Measurements from ENCODE around the gene KCNMA1.

KCNMA1 gene

DNA sequence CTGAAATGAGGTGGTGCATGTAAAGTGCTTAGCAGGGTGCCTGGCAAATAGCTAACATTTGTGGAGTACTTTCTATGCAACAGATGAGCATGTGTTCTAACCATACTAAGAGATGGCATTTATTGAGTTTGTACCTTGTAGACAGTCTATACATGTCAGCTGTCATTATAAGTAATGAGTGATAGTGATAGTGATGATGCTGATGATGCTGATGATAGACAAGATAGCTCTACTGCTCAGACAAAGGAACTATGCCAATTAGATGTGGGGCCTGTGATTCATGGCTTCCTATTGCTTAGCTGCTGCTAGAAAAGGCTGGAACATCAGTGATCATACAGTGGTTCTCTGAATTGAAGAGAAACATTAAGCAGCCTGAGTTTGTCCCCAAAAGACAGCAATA lies 585.8 kb downstream of the KCNMA1 start:
- no peak for DNase-seq

GRCh38 chr10:77049896-77050295 lies 587.7 kb downstream of the KCNMA1 start:
- no peak for DNase-seq

DNA sequence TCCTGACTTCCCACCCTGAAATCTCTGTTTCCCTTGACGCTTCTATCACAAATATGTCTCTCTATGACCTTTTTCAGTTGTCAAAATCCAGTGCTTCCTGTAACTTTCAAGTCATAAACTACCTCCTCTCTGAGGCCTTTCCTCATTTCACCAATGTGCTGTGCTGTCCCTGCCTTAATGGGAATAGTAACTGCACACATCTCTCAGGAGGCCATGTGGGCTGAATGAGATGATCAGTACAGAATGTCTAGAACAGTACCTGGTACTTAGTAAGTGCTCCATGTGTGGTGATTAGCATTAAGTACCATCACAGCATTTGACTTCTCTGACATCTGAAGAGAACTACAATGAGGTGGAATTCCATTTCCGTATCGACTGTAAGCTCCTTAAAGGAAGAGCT lies 588.5 kb downstream of the KCNMA1 start:
- no peak for DNase-seq

GRCh38 chr10:77045085-77045484 lies 592.5 kb downstream of the KCNMA1 start:
- DNase-seq, result no peak

GRCh38 chr10:77043420-77043763 lies 594.2 kb downstream of the KCNMA1 start:
- DNase-seq, result no peak

DNA sequence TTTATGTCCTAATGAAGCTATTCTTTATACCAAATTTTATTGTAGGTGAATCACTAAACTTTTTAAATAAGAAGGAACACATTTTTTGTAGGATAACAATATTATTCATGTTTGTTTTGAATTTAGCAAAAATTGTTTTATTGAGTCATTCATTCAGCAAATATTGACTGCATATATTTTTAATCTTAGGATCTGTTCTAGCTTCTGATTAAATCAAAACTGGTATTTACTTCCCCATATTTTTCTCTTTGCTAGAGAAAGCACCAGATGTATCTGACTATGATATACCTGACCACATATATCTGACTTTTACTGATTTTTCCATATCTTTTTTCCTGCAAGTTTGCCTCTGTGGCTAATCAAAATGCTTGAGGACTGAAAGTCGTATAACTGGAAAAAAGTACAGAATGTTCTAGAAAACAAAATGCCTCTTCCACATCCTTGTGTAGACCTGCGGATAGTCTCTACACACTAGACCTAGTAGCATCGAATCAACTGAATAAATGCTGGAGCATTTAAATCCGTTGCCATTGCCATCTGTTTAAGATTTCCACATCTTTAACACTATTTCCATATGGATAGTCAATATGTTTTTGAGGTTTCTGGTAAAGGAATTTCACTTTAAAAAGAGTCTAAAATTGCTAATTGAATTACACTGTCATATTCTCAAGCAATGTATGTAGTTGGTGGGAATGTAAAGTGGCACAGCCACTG lies 594.7 kb downstream of the KCNMA1 start:
- DNase-seq, result no peak

- DNase-seq, result no peak
Measured at GRCh38 chr10:77041636-77042258, 595.9 kb downstream of the KCNMA1 start.

- DNase-seq, result no peak
Measured at GRCh38 chr10:77038407-77038806, 599.2 kb downstream of the KCNMA1 start.

GRCh38 chr10:77037735-77038403 lies 599.7 kb downstream of the KCNMA1 start:
- peak; percentile 42 for DNase-seq

DNA sequence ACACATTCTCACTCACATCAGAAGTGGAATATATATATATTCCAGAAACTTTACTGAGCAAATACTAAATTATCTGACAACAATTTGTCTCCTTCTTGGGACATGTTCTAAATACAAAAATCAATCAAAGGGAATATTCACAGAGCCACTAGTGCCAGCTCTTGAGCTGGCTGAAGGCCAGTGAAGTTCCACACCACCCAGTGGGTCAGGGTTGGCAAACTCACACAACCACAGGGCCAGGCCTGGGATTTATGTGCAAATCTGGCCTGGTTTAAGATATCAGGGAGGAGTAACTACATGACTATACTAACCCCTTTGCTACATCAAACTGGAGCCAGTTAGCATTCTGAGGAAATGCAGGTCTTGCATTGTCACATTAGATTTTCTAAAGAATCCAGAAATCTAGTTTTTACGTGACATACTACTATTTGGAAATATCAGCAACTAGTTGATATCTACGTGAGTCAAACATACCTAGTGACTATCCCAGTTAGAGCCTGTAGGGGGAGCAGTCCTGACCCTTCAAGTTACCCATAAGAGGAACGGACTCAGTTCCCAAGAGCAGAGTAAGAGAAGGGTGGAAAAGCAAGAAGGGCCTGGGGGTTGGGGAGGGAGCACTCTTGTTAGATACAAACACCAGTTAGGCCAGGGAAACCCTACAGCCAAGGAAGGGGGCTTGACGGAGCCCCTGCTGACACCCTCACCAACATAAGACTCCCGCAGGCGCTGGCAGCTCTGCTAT lies 600.4 kb downstream of the KCNMA1 start:
- DNase-seq, result peak; percentile 39

DNA sequence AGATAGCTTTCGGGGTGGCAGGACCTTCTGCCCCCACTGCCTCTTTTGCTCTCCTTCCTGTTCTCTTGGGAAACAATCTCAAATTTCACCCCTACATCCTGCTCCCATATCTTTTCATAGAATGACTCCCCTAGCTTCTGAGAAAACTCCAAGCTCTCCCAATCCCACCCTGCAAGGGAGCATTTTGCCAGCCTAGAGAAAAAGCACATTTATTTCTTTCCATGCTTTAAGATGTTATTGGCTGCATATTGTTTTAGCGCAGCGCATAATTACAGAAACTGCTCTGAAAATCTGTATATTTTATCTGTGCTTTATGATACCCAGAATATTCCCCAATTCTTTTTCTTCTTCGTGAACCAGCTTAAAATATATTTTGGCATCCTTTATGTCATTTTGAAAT lies 601.3 kb downstream of the KCNMA1 start:
- DNase-seq, result no peak

DNA sequence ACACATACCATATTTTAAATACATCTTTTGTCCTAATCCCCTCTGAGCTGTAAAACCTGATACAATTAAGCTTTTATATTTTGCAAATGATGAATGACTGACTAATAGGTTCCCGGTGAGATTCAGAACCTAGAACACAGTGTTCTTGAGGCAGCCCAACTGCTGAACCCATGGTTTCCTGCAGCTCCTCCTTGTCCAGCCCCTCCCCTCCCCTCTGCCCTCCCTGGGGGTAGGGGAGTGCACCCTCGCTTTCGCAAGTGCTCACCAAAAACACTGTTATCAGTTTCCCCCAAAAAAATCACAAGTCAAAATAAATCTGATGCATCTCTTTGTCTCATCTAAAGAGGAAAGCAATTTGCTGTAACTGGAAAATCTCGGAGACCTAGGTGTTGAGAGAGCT lies 602.8 kb downstream of the KCNMA1 start:
- no peak for DNase-seq

- no peak for DNase-seq
Measured at GRCh38 chr10:77034240-77034639, 603.4 kb downstream of the KCNMA1 start.

GRCh38 chr10:77032188-77032570 lies 605.4 kb downstream of the KCNMA1 start:
- DNase-seq, result no peak

- DNase-seq, result no peak
Measured at GRCh38 chr10:77031531-77032187, 605.9 kb downstream of the KCNMA1 start.

- DNase-seq, result no peak
Measured at GRCh38 chr10:77030974-77031373, 606.6 kb downstream of the KCNMA1 start.

- no peak for DNase-seq
Measured at GRCh38 chr10:77029777-77030717, 607.6 kb downstream of the KCNMA1 start.

- DNase-seq, result no peak
Measured at GRCh38 chr10:77028042-77028441, 609.6 kb downstream of the KCNMA1 start.

GRCh38 chr10:77027576-77027975 lies 610.0 kb downstream of the KCNMA1 start:
- no peak for DNase-seq

DNA sequence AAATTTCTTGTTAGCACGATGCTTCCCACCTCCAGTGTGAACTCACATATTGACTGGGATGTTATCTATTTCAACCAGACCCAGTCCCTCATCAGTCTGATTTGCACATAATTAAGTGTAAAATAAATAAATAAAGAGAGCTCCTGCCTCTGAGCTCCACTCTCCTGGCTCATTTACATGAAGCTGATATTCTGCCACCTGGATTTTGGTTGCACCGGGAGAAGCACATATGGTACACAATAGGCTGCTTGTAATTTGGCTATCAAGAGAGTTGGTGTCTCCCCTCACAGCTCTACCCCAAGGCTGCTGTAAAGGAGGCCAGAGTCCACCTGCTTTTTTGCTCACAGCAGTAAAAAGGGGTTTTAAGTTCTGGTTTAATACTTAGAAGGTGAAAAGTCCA lies 610.5 kb downstream of the KCNMA1 start:
- DNase-seq, result no peak

- no peak for DNase-seq
Measured at GRCh38 chr10:77026148-77026547, 611.5 kb downstream of the KCNMA1 start.

GRCh38 chr10:77024461-77024860 lies 613.1 kb downstream of the KCNMA1 start:
- DNase-seq, result no peak

Data from NCI-H1092 treated with DMSO at 0.1 percent for 48 hours (cell line).